Raji (cell line): Measurements from ENCODE around the gene GNAI1.

Experiments
- POLR2A ChIP-seq: IDR thresholded peaks from 2 replicates; pipeline ENCODE4 v1.6.1; 2011; ENCODE audit warnings: low read depth, low read length, control low read depth; ENCODE audit not compliant: insufficient read depth

GNAI1 gene

GRCh38 chr7:80182630-80183276 lies 48.1 kb downstream of the GNAI1 start:
- TF ChIP-seq POLR2A, result no peak

GRCh38 chr7:80183351-80183750 lies 48.7 kb downstream of the GNAI1 start:
- TF ChIP-seq POLR2A, result no peak

- TF ChIP-seq POLR2A, result no peak
Observed at GRCh38 chr7:80183900-80184685, 49.5 kb downstream of the GNAI1 start.

- TF ChIP-seq POLR2A, result no peak
Observed at GRCh38 chr7:80184693-80185092, 50.1 kb downstream of the GNAI1 start.

GRCh38 chr7:80185571-80185970 lies 50.9 kb downstream of the GNAI1 start:
- TF ChIP-seq POLR2A, result no peak

- no peak for TF ChIP-seq POLR2A
Observed at GRCh38 chr7:80186721-80187120, 52.1 kb downstream of the GNAI1 start.

DNA sequence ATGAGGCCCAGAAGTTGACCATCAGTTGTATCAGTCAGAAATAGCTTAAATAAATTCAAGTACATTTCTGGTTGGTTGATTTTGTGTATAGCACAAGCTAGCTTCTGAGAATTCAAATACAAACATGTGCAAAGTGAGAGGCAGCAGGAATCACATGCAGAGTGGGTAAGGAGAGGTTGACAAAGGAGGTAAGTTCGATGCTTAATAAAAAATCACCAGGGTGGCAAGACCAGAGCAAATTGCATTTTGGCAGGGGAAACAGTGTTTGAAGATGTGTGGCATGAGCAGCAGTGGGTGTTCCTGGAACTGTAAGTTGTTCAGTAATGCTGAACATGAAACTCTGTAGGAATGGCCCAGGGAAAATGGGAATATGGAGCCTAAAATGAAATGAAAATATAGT lies 52.6 kb downstream of the GNAI1 start:
- no peak for TF ChIP-seq POLR2A

GRCh38 chr7:80187727-80188126 lies 53.1 kb downstream of the GNAI1 start:
- TF ChIP-seq POLR2A, result no peak

GRCh38 chr7:80189638-80190037 lies 55.0 kb downstream of the GNAI1 start:
- no peak for TF ChIP-seq POLR2A

DNA sequence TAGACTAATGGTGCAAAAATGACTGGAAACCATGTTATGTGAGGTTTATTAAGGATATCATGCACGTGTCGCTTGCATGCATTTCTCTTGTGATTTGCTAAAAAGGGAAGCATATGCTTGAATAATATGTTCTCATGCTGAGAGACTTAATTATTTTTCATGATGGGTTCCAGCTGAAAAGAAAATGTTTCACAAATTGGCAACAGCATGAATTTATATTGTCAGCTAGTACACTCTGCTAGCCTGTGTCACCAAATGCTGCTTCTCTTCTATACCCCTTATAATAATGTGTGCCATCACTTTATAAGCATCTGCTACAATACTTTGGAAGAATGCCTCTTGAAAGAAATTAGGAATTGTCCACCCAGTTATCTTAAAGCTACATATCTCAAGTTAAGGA lies 63.0 kb downstream of the GNAI1 start:
- TF ChIP-seq POLR2A, result no peak

DNA sequence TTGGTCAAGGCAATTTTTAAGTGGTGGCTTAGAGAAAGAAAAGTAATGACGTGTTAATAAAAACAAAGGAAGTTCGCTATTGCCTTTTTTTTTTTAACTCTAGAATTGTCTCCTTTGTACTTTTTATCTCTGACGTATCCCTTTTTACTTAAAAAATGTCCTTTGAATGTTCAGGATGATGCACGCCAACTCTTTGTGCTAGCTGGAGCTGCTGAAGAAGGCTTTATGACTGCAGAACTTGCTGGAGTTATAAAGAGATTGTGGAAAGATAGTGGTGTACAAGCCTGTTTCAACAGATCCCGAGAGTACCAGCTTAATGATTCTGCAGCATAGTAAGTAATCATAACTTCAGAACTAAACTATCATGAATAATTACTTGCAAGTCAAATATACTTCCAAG lies 64.4 kb downstream of the GNAI1 start:
- no peak for TF ChIP-seq POLR2A

DNA sequence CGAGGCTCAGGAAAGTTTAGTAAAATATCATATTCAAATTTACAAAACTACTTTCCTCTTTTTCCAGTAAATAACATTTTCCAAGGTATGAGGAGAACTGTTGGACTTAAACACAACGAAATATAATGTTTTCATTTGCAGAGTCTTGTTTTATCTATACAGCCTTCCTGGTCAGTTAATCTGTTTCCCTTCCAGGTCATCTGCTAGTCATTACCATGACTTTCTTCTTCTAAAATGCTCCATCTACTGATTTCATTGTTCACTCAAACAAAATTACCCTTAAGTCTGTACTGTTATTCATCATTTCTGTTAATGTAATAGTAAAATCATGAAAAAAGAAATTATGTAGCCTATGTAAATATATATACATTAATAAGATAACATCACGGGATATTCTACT lies 69.8 kb downstream of the GNAI1 start:
- no peak for TF ChIP-seq POLR2A

- TF ChIP-seq POLR2A, result no peak
Observed at GRCh38 chr7:80204919-80205318, 70.3 kb downstream of the GNAI1 start.

GRCh38 chr7:80206763-80207162 lies 72.1 kb downstream of the GNAI1 start:
- no peak for TF ChIP-seq POLR2A

DNA sequence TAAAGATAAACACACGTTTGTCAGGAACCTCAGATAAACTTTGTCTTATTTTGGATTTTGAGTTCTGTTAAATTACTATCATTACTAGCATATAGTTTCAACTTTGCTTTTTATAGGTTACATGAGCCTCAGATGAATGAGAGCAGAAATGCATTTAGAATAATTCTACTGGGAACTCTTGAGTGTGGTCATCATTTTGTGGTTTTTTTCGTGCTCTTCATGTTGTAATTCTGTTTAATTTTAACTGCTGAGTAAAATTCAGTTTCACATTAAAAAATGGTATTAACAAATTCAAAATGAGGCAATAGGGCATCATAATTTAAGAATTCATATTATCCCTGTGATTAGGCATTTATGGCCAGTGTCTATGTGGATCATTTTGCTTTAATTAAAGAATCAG lies 72.9 kb downstream of the GNAI1 start:
- no peak for TF ChIP-seq POLR2A

GRCh38 chr7:80208700-80209099 lies 74.1 kb downstream of the GNAI1 start:
- TF ChIP-seq POLR2A, result no peak

DNA sequence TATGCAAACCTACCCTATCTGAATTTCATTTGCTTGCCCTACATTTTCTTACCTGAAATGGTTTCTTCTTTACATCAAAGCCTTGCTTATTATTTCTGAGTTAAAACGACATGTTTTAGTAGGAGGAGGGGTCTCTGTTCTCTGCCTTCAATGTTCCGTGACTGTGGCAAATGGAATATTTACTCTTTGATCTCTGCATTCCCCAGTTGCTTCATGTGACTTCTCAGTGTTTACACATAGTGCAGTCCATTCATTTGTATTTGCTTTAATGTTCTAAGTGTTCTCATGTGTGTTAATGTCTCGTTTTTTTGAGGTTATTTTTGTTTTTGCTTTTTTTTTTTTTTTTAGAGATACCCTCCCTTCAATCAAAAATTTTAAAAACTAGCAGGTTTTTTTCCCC lies 75.8 kb downstream of the GNAI1 start:
- TF ChIP-seq POLR2A, result no peak
